Stomach (tissue), 4 donors: ENCODE results near the gene OXER1.

ENCODE experiments used
- POLR2A ChIP-seq, 4 donors: fragments of 450-650 bp; IDR thresholded peaks; one replicate each; pipeline ENCODE4 v1.6.1; 2016; ENCODE audit warnings: antibody characterized with exemption in 4 of 4, control low read depth in 2 of 4, mild to moderate bottlenecking in 1 of 4, moderate library complexity in 1 of 4
- TF ChIP-seq, protein P1 (sequence below), 7 experiments: fragments of 450-650 bp in 4 of 7; fragments of 200-600 bp in 3 of 7; sonication (generic) in 3 of 7; IDR thresholded peaks; one replicate each; pipeline ENCODE4 v1.5.1; 2016 to 2019; ENCODE audit warnings: antibody characterized with exemption in 7 of 7, control low read depth in 2 of 7, mild to moderate bottlenecking in 1 of 7

DNA sequence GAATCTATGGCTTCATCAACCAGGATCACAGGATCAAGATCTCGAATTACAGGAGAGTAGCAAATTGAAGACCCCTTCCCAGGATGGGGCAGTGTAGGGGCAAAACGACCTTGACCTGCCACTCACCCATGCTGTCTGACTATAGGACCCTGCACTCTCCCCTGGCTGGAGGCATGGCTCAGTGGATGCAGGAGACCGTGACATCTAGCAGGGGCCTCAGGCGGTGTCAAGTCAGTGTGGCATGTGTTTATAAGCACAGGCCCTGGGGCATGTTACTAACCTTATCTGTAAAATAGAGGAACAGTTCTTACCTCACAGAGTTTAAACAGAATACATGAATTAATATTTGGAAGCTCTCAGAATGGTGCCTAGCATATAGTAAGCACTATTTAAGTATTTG is 24.9 kb upstream of the OXER1 start:
- TF ChIP-seq, protein P1, sequence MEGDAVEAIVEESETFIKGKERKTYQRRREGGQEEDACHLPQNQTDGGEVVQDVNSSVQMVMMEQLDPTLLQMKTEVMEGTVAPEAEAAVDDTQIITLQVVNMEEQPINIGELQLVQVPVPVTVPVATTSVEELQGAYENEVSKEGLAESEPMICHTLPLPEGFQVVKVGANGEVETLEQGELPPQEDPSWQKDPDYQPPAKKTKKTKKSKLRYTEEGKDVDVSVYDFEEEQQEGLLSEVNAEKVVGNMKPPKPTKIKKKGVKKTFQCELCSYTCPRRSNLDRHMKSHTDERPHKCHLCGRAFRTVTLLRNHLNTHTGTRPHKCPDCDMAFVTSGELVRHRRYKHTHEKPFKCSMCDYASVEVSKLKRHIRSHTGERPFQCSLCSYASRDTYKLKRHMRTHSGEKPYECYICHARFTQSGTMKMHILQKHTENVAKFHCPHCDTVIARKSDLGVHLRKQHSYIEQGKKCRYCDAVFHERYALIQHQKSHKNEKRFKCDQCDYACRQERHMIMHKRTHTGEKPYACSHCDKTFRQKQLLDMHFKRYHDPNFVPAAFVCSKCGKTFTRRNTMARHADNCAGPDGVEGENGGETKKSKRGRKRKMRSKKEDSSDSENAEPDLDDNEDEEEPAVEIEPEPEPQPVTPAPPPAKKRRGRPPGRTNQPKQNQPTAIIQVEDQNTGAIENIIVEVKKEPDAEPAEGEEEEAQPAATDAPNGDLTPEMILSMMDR (IDR thresholded peaks at IDR 0.05), result no peak
- no peak for TF ChIP-seq POLR2A (IDR thresholded peaks at IDR 0.05)
